HEK293 (cell line): Measurements from ENCODE around the gene TTLL11.

Experiments used
- CTCF ChIA-PET: fragments of 350-600 bp; formaldehyde crosslinking; extraction: SDS; loops from one replicate; lab custom pipeline; 2021; ENCODE audit warnings: antibody characterized with exemption; lab: Yijun Ruan, JAX
- POLR2A ChIA-PET: fragments of 300-600 bp; formaldehyde crosslinking; extraction: SDS; loops from one replicate; lab custom pipeline; 2020; ENCODE audit warnings: antibody characterized with exemption, inconsistent platforms; lab: Yijun Ruan, JAX
- H3K27ac ChIP-seq: fragments of 200-500 bp; sonication (Bioruptor generic); 2 replicates; pipeline ENCODE4 v1.5.1; 2014; ENCODE audit warnings: low read depth, low read length, control low read depth, inconsistent platforms; ENCODE audit errors: extremely low read depth
- H3K36me3 ChIP-seq, 2 experiments: fragments of 200-500 bp in 1 of 2; sonication (Bioruptor generic) in 1 of 2; 1 replicate in 1 of 2; 2 replicates in 1 of 2; pipeline ENCODE4 v1.5.1; 2014 to 2017; ENCODE audit warnings: inconsistent platforms in 2 of 2, low read length in 2 of 2; ENCODE audit not compliant: control insufficient read depth in 2 of 2, insufficient read depth in 1 of 2
- H3K4me1 ChIP-seq: fragments of 200-500 bp; sonication (Bioruptor generic); 2 replicates; pipeline ENCODE4 v1.5.1; 2014; ENCODE audit warnings: mild to moderate bottlenecking, low read length, inconsistent platforms; ENCODE audit not compliant: control insufficient read depth, insufficient read depth
- H3K4me3 ChIP-seq: 2 replicates; pipeline ENCODE4 v1.5.1; 2011; ENCODE audit warnings: low read depth, mild to moderate bottlenecking, control low read depth, low read length, moderate library complexity
- H3K9me3 ChIP-seq: fragments of 200-500 bp; sonication (Bioruptor generic); 2 replicates; pipeline ENCODE4 v1.5.1; 2014; ENCODE audit warnings: low read depth, low read length, inconsistent platforms; ENCODE audit not compliant: control insufficient read depth, insufficient read depth
- FEZF1 ChIP-seq: fragments of 450-650 bp; formaldehyde crosslinking; IDR thresholded peaks from 2 replicates; pipeline ENCODE4 v1.5.1; 2016; ENCODE audit warnings: missing biosample characterization, missing genetic modification characterization
- GLIS1 ChIP-seq: fragments of 450-650 bp; formaldehyde crosslinking; IDR thresholded peaks from 2 replicates; pipeline ENCODE4 v1.5.1; 2016; ENCODE audit warnings: missing biosample characterization, missing genetic modification characterization
- GLIS2 ChIP-seq: fragments of 450-650 bp; formaldehyde crosslinking; IDR thresholded peaks from 2 replicates; pipeline ENCODE4 v1.5.1; 2016; ENCODE audit warnings: missing biosample characterization, missing genetic modification characterization
- OVOL3 ChIP-seq: fragments of 450-650 bp; formaldehyde crosslinking; IDR thresholded peaks from 2 replicates; pipeline ENCODE4 v1.5.1; 2016; ENCODE audit warnings: missing biosample characterization, missing genetic modification characterization
- ZFHX2 ChIP-seq: fragments of 450-650 bp; formaldehyde crosslinking; conservative IDR thresholded peaks from 2 replicates; pipeline ENCODE4 v1.5.1; 2016; ENCODE audit warnings: missing biosample characterization, missing genetic modification characterization
- ZIC2 ChIP-seq: fragments of 450-650 bp; formaldehyde crosslinking; IDR thresholded peaks from 2 replicates; pipeline ENCODE4 v1.5.1; 2016; ENCODE audit warnings: missing biosample characterization, missing genetic modification characterization
- ZNF223 ChIP-seq: fragments of 450-650 bp; formaldehyde crosslinking; IDR thresholded peaks from 2 replicates; pipeline ENCODE4 v1.5.1; 2016; ENCODE audit warnings: missing biosample characterization, missing genetic modification characterization
- ZNF248 ChIP-seq: fragments of 450-650 bp; formaldehyde crosslinking; IDR thresholded peaks from 2 replicates; pipeline ENCODE4 v1.5.1; 2017; ENCODE audit warnings: missing biosample characterization, missing genetic modification characterization
- ZNF354C ChIP-seq: fragments of 450-650 bp; formaldehyde crosslinking; IDR thresholded peaks from 2 replicates; pipeline ENCODE4 v1.5.1; 2016; ENCODE audit warnings: missing biosample characterization, missing genetic modification characterization, low read depth, borderline replicate concordance
- ZNF423 ChIP-seq: fragments of 450-650 bp; formaldehyde crosslinking; IDR thresholded peaks from 2 replicates; pipeline ENCODE4 v1.5.1; 2016; ENCODE audit warnings: missing biosample characterization, missing genetic modification characterization
- ZNF426 ChIP-seq: fragments of 450-650 bp; formaldehyde crosslinking; IDR thresholded peaks from 2 replicates; pipeline ENCODE4 v1.5.1; 2017; ENCODE audit warnings: missing biosample characterization, missing genetic modification characterization, mild to moderate bottlenecking, inconsistent platforms, moderate library complexity
- ZNF555 ChIP-seq: fragments of 450-650 bp; formaldehyde crosslinking; conservative IDR thresholded peaks from 2 replicates; pipeline ENCODE4 v1.5.1; 2017; ENCODE audit warnings: missing biosample characterization, mild to moderate bottlenecking, missing genetic modification characterization, inconsistent platforms
- ZNF596 ChIP-seq: fragments of 450-650 bp; IDR thresholded peaks from 2 replicates; pipeline ENCODE4 v1.5.0; 2018; ENCODE audit warnings: missing biosample characterization, mild to moderate bottlenecking, missing genetic modification characterization, moderate library complexity
- TF ChIP-seq, protein P1 (sequence below): sonication (generic); formaldehyde crosslinking; IDR thresholded peaks from 2 replicates; pipeline ENCODE4 v1.8.1; 2022; ENCODE audit warnings: mild to moderate bottlenecking, moderate library complexity, missing genetic modification reagents
- TF ChIP-seq, protein P2 (sequence below): fragments of 450-650 bp; formaldehyde crosslinking; optimal IDR thresholded peaks from 2 replicates; pipeline ENCODE3; 2016; ENCODE audit warnings: missing biosample characterization, mild to moderate bottlenecking, missing genetic modification characterization

The TTLL11 gene

DNA sequence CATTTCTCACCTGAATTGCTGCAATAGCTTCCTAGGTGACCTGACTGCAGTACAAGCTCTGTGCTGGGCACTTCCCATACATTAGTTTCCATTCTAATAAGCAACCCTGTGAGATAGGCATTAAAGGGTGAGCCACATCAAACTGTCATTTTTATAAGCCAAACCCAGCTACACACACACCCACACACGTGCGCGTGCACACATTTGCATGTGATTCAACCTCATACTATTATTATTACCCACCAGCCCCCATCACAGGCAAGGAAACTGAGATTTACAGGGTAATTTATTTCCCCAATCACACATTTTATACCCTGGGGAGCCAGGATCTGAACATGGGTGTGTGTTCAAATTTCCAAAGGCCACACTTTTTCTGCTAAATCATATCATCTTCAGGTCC, 93.6 kb downstream of the TTLL11 start:
- Histone ChIP-seq H3K36me3 (no peaks in the 10 kb centered on the region), H3K4me3 (no peak overlapping the region), H3K27ac (no peak overlapping the region), H3K9me3 (no peaks in the 10 kb centered on the region), H3K4me1 (no peaks in the 10 kb centered on the region; the same call in 1 of the 2 replicates)
- ChIA-PET POLR2A (no interaction called here), CTCF (interaction anchor here (0.7 to 0.8 kb wide), 3 partner anchors 9 to 317 kb away, joined by 3 read pairs; no protein-coding TSS in a partner anchor)
- no peak for TF ChIP-seq ZNF426
- TF ChIP-seq ZFHX2: peak; percentile 19; the same call in 1 of the 2 replicates

DNA sequence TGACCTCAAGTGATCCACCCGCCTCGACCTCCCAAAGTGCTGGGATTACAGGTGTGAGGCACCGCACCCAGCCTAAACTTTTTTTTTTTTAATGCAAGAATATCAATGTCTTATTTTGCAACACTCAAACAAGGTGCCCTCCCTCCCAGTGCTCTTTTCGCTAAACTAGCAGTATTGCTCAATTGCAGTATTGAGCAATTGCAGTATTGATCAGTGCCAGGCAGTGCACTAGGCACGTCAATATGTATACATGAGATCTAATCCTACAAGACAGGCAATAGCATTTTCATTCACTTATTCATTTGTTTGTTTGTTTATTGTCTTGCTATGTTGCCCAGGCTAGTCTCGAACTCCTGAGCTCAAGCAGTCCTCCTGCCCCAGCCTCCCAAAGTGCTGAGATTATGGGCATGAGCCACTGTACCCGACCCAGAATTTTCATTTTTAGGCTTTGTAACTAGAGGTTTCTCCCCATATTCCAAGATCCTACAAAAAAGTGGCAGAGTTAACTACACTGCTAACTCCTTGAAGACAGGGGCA, 94.5 kb downstream of the TTLL11 start:
- H3K4me1 ChIP-seq: no peaks in the 10 kb centered on the region; the same call in 1 of the 2 replicates
- CTCF ChIA-PET: interaction anchor here (0.6 to 2.1 kb wide), 7 partner anchors 10 to 316 kb away, joined by 3 to 7 read pairs (median 3); no protein-coding TSS in a partner anchor

DNA sequence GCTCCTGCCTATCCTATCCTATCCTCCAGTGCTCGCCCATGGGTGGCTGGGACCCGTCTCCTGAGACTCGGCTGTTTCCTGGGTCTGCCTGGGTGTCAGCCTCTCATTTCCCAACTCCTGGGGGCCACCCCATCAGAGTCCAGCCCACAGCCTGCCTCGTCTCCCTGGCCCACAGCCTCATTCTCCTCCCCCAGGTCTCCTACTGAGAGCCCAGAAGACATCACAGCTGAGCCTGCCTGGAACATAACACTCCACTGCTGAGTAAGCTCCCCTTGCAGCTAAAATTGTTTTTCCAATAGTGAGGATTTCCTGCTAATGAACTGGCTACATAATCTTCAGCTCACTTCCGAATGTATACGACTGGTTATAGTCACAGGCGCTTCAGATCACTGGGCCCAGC, 95.3 kb downstream of the TTLL11 start:
- Histone ChIP-seq H3K36me3 (no peaks in the 10 kb centered on the region), H3K4me3 (no peak overlapping the region), H3K4me1 (no peaks in the 10 kb centered on the region; the same call in 1 of the 2 replicates), H3K9me3 (no peaks in the 10 kb centered on the region), H3K27ac (no peak overlapping the region)
- ChIA-PET POLR2A (no interaction called here), CTCF (interaction anchor here (0.5 to 2.1 kb wide), 8 partner anchors 8 to 451 kb away, joined by 3 to 7 read pairs (median 4); no protein-coding TSS in a partner anchor)
- TF ChIP-seq ZNF555 (tag by site-specific recombination): no peak
- TF ChIP-seq GLIS1 (tag by site-specific recombination): peak; percentile 82
- TF ChIP-seq ZIC2 (tag by site-specific recombination): peak; percentile 82

More for the DNA sequence above, 94.5 kb downstream of the TTLL11 start:
- H3K27ac ChIP-seq: no peak overlapping the region
- H3K4me3 ChIP-seq: no peak overlapping the region
- H3K36me3 ChIP-seq: no peaks in the 10 kb centered on the region
- no peaks in the 10 kb centered on the region for H3K9me3 ChIP-seq
- TF ChIP-seq ZNF354C (no peak), GLIS2 (tag by site-specific recombination) (no peak), ZNF223 (tag by site-specific recombination) (no peak), FEZF1 (no peak)
- TF ChIP-seq, protein P1, sequence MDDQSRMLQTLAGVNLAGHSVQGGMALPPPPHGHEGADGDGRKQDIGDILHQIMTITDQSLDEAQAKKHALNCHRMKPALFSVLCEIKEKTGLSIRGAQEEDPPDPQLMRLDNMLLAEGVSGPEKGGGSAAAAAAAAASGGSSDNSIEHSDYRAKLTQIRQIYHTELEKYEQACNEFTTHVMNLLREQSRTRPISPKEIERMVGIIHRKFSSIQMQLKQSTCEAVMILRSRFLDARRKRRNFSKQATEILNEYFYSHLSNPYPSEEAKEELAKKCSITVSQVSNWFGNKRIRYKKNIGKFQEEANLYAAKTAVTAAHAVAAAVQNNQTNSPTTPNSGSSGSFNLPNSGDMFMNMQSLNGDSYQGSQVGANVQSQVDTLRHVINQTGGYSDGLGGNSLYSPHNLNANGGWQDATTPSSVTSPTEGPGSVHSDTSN: no peak
- TF ChIP-seq, protein P2, sequence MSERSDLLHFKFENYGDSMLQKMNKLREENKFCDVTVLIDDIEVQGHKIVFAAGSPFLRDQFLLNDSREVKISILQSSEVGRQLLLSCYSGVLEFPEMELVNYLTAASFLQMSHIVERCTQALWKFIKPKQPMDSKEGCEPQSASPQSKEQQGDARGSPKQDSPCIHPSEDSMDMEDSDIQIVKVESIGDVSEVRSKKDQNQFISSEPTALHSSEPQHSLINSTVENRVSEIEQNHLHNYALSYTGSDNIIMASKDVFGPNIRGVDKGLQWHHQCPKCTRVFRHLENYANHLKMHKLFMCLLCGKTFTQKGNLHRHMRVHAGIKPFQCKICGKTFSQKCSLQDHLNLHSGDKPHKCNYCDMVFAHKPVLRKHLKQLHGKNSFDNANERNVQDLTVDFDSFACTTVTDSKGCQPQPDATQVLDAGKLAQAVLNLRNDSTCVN: no peak
- POLR2A ChIA-PET: no interaction called here

DNA sequence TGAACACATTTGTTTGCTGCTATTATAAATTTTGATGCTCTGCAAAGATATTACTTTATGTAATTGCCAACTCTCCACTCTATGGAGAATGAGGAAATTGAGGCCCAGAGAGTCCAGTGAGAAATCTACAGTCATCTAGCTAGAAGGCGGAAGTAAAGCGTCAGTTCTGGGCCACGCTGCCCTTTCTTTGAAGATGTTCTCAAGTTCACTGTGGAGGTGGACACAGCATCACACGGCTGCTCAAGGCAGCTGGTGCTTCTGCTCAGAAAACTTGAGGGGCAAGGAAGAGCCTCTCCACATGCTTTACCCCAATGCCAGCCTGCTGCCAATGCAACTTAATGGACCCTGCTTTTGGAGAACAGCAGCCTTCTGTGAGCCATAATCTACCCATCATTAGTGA, 96.3 kb downstream of the TTLL11 start:
- H3K27ac ChIP-seq: no peak overlapping the region
- no peak overlapping the region for H3K4me3 ChIP-seq
- H3K9me3 ChIP-seq: no peaks in the 10 kb centered on the region
- ChIA-PET POLR2A (no interaction called here), CTCF (interaction anchor here (0.5 to 2.1 kb wide), 9 partner anchors 9 to 451 kb away, joined by 3 to 7 read pairs (median 4); no protein-coding TSS in a partner anchor)
- H3K36me3 ChIP-seq: no peaks in the 10 kb centered on the region
- no peak for TF ChIP-seq ZNF423
- no peak for TF ChIP-seq ZNF248
- TF ChIP-seq ZNF596 (tag by site-specific recombination): no peak
- TF ChIP-seq OVOL3 (tag by site-specific recombination): no peak
- no peaks in the 10 kb centered on the region; the same call in 1 of the 2 replicates for H3K4me1 ChIP-seq
